HG03280 (cell line): Measurements from ENCODE around the gene BSCL2.
A peak's percentile ranks its signal among the peaks of the same experiment; 100 is the strongest.
"Not testable (repeated sequence)": the region's sequence is repeated elsewhere in the genome, so short reads cannot be mapped to it uniquely, and the experiment has no call there.

Experiments used
- ATAC-seq: cut with Tn5 transposase; IDR thresholded peaks from one replicate; pipeline ENCODE4 v1.9.1; 2021; ENCODE audit warnings: mild to moderate bottlenecking, moderate library complexity; ENCODE audit not compliant: unreplicated experiment

Gene BSCL2

GRCh38 chr11:62688491-62688890 lies 18.7 kb downstream of the BSCL2 start:
- ATAC-seq, result no peak

- ATAC-seq, result no peak
Observed at GRCh38 chr11:62687508-62688396, 19.5 kb downstream of the BSCL2 start.

GRCh38 chr11:62682518-62682917 lies 24.7 kb downstream of the BSCL2 start:
- ATAC-seq, result no peak

- peak; percentile 61 for ATAC-seq
Observed at GRCh38 chr11:62680825-62681240, 26.4 kb downstream of the BSCL2 start.

- peak; percentile 73 for ATAC-seq
Observed at GRCh38 chr11:62678770-62679696, 28.2 kb downstream of the BSCL2 start, which contains the start of gene UBXN1. Gene UBXN1, minus strand, starts transcription at chr11:62679073. Its CDS starts 150 bp downstream, at chr11:62678923.

GRCh38 chr11:62678433-62678769 lies 28.8 kb downstream of the BSCL2 start:
- ATAC-seq, result peak; percentile 7

GRCh38 chr11:62677714-62678113 lies 29.5 kb downstream of the BSCL2 start:
- ATAC-seq, result no peak

- ATAC-seq, result no peak
Observed at GRCh38 chr11:62677156-62677555, 30.1 kb downstream of the BSCL2 start.

- ATAC-seq, result no peak
Observed at GRCh38 chr11:62676698-62677097, 30.5 kb downstream of the BSCL2 start.

- ATAC-seq, result not testable (repeated sequence)
Observed at GRCh38 chr11:62675415-62675814, 31.8 kb downstream of the BSCL2 start.

GRCh38 chr11:62673196-62673525 lies 34.1 kb downstream of the BSCL2 start:
- no peak for ATAC-seq

- ATAC-seq, result peak; percentile 52
Observed at GRCh38 chr11:62671608-62672389, 35.4 kb downstream of the BSCL2 start, which contains the start of the genes LBHD1 and UQCC3. Gene LBHD1, minus strand, starts transcription at chr11:62672267. Its CDS starts 2,236 bp downstream, at chr11:62670031. Gene UQCC3, plus strand, starts transcription at chr11:62671673. Its CDS starts 73 bp downstream, at chr11:62671746.

- peak; percentile 22 for ATAC-seq
Observed at GRCh38 chr11:62671236-62671607, 36.0 kb downstream of the BSCL2 start.

- no peak for ATAC-seq
Observed at GRCh38 chr11:62669420-62670161, 37.6 kb downstream of the BSCL2 start.

- ATAC-seq, result no peak
Observed at GRCh38 chr11:62667460-62667859, 39.8 kb downstream of the BSCL2 start.

- ATAC-seq, result no peak
Observed at GRCh38 chr11:62666259-62666926, 40.8 kb downstream of the BSCL2 start.

- ATAC-seq, result peak; percentile 7
Observed at GRCh38 chr11:62665599-62666258, 41.5 kb downstream of the BSCL2 start.

- ATAC-seq, result peak; percentile 90
Observed at GRCh38 chr11:62665075-62665598, 42.1 kb downstream of the BSCL2 start, which contains the start of the genes C11orf98 and CSKMT. Gene C11orf98, minus strand, starts transcription at chr11:62665210. Its CDS starts 41 bp downstream, at chr11:62665169. Gene CSKMT, plus strand, starts transcription at chr11:62665312. Its CDS starts 568 bp downstream, at chr11:62665880.
